Activated T-helper 1 cell treated with anti-CD3 and anti-CD28 coated beads, Interleukin-2, amount 50 U/mL, for 16 hours (primary cell): ENCODE measurements around the gene TMEM79.
"Not testable (repeated sequence)": the region's sequence is repeated elsewhere in the genome, so short reads cannot be mapped to it uniquely, and the experiment has no call there.

ENCODE experiments used
- DNase-seq, 2 donors: peaks; one replicate each; pipeline ENCODE4 v3.0.0-alpha.2; 2020; ENCODE audit warnings: low read depth in 1 of 2, low spot score in 1 of 2

Gene TMEM79

GRCh38 chr1:156298852-156299357 lies 14.8 kb downstream of the TMEM79 start, which contains the start of gene VHLL:
Gene VHLL (minus strand): TSS chr1:156299307. CDS start chr1:156299189, 118 bp downstream.
- no peak for DNase-seq

- DNase-seq = no peak
Measured at GRCh38 chr1:156303241-156303640, 19.1 kb downstream of the TMEM79 start.

- no peak for DNase-seq
Measured at GRCh38 chr1:156305215-156305614, 21.1 kb downstream of the TMEM79 start.

- no peak for DNase-seq
Measured at GRCh38 chr1:156308078-156308477, 24.0 kb downstream of the TMEM79 start.

- no peak for DNase-seq
Measured at GRCh38 chr1:156310962-156311361, 26.8 kb downstream of the TMEM79 start.

- no peak for DNase-seq
Measured at GRCh38 chr1:156316909-156317308, 32.8 kb downstream of the TMEM79 start.

GRCh38 chr1:156319664-156320063 lies 35.5 kb downstream of the TMEM79 start:
- DNase-seq = no peak

- no peak for DNase-seq
Measured at GRCh38 chr1:156320560-156320959, 36.4 kb downstream of the TMEM79 start.

GRCh38 chr1:156323179-156323578 lies 39.1 kb downstream of the TMEM79 start:
- DNase-seq = not testable (repeated sequence)

- no peak for DNase-seq
Measured at GRCh38 chr1:156336242-156336641, 52.1 kb downstream of the TMEM79 start.

GRCh38 chr1:156337052-156337887 lies 53.1 kb downstream of the TMEM79 start:
- DNase-seq = no peak

- no peak for DNase-seq
Measured at GRCh38 chr1:156337888-156338179, 53.7 kb downstream of the TMEM79 start.

- peak; percentile 98 to 99 for DNase-seq
Measured at GRCh38 chr1:156338180-156338976, 54.3 kb downstream of the TMEM79 start, which contains the start of the genes CCT3 and TSACC. Gene CCT3 (minus strand): TSS chr1:156338292. CDS start chr1:156338184, 108 bp downstream. Gene TSACC (plus strand): TSS chr1:156338526. CDS start chr1:156339758, 1,232 bp downstream.
